Forelimb muscle (tissue), 1 donor: Measurements from ENCODE around the gene DLG5. TPM values are rescaled to one million over a fixed set of nuclear protein-coding genes. Genes with fewer than 3 reads are reported as not detected.

Experiments used
- DNase-seq: peaks from one replicate; pipeline ENCODE4 v3.0.0-alpha.2; 2013; ENCODE audit warnings: low read depth
- polyA plus RNA-seq: library from polyadenylated mRNA; unstranded; fragments of 120-200 nt; gene quantifications from one replicate; pipeline ENCODE4 v1.2.1, GENCODE V29; 2013; ENCODE audit not compliant: insufficient read length

DLG5 gene
- polyA plus RNA-seq, 1 donor = 20.6 TPM

DNA sequence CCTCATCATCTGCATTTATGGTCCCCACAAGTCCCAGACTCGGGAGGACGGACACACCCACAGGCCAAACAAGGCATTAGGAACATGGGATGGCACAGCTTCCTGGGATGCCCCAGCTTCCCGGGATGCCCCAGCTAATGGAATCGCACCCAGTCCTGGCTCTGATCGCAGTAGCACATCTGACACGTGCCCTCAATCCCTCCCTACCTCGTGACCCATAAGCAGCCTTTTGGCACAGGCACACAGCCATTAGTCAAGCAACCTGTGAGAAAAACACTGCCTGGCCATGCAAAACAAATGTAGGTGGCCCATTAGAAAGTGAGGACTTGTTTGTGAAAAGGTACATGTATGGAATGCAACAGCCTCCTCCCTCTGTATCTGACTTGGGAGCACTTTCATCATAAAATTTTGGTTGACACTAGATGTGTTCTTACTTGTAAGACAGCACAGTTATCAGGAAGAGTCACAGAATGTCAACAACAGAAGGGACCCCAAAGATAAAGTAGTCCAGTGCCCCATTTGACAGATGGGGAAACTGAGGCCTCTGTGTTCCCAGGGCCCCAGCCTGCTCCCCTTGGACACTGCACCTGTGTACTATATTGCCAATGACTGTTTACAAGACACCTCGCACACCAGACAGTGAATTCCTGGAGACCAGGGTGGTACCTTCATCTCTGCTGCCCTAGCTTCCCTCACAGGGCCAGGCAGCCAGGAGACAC is 34.4 kb downstream of the DLG5 start:
- DNase-seq = no peak

DNA sequence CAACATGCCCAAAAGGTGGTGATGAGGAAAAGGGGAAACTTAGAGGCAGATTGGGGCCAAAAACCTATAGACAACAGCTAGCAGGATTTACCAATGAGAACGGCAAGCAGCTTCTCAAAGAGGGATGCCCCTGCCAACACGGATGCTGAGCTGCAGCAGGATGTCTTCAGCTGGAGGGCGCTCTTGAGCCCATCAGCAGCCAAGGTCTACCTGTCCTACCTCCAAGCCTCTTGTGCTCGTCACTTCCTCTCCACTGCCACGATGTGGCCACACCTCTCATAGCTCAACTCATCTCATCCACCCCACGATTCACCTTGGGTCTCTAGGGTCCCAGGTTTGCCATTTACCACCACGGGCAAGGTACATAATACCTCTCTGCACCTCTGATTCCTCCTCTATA is 36.5 kb downstream of the DLG5 start:
- DNase-seq = no peak

DNA sequence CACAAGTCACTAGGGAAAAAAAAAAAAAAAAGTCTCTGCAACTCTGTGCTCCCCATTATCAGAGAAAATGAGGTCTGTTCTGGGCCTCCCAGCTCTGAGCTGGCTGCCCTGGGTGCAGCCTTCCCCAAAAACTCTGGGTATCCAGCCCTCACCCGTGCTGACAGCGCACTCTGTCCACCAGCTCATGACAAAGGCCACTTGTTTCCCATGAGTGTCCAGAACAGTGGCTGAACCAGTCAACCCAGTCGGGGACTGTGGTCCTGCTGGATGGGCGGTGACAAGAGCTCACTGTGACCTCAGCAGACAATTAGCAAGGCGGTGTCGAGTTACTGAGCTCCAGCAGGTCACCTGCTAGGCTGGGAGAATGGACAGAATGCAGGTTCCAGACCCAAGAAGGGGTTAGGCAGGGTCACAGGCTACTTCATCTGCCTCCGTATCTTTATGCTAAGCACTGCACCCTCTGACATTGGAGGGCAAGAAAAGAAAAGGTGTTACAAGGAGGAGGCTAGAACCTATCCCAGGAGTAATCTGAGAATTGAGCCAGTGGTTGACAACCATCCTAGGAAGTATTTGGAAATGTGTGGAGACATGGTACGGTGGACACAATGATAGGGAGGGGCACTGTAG is 37.2 kb downstream of the DLG5 start:
- no peak for DNase-seq

DNA sequence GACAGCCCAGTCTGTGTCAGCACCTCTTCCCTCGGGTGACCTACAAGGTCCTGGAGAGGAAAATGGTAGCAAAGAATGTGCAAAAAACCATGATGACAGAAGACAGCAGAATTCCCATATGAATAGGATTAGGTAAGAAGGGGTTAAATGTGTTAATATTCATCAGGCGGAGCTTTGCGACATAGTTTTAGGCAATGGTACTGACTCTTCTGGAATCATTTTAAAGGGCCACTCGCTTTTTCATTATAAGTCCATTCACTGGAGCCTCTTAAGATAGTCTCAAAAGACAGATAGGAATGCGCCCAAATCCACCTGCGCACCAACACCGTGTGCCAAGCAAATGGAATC is 38.2 kb downstream of the DLG5 start:
- no peak for DNase-seq

DNA sequence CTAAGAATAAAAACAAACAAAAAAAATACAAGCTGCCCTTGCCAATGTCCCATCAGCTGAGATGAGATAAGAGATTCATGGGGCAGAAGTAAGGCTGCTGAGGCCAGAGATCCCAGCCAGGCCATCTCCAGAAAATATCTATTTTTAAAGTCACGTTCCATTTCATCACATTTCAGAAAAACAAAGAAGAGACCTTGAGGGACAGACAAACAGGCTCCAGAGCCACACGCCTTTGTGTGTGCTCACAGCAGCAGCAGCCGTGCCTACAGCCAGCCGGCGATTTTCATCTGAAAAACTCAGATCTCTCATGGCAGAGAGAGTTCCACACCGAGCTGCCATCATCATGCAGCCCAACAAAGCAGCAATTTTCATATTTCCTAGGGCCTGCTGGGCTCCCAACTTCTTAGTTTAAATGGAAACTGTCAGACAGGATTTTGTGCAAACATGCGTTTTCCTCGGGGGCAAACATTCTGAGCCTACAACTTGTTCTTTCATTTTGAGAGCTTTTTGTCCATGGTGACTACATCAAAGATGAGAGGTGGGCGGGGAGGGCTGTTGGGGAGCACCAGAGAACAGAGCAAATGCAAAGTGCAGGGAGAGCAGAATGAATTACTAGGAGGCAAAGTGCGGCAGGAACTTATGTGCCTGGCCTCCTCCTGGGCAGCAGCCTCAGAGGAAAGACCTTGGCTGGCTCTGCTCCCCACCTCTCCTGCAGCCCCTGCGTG is 38.8 kb downstream of the DLG5 start:
- no peak for DNase-seq

DNA sequence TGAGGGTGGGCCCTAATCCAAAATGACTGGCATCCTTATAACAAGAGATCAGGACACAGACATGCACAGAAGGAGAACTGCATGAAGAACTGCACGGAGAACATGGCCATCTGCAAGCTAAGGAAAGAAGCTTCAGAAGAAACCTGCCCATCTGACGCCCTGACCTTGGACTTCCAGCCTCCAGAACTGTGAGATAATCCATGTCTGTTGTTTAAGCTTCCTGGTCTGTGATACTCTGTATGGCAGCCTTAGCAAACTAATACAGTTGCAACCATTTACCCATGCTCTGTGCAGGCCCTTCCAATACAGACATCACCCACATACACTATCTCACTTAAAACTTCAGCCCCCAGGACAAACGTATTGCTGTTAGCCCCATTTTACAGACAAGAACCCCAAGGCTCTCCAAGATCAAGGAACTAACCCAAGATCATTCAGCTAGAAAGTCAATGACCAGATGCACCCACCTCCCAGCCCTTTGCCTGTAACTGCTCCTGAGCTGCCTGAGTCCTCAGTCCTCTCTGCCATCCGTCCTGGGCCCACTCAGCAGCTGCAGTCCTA is 39.7 kb downstream of the DLG5 start:
- DNase-seq = no peak

DNA sequence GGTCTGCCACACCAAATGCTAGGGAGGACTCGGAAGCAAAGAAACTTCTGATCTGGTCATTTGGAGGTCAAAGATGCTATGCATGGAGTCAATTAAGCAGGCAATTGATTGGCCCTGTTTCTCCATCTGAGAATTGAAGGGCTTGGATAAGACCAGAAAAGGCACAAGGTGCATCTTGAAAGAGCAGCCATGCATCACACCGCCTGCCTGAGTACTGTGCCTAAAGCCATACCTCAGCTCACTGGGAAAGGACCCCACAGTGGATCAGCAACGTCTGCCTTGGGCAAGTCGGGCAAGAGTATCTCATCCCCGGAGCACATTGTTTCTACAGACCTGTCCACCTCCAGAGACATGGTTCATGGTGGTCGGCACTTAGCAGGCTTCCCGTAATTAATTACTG is 42.4 kb downstream of the DLG5 start:
- DNase-seq = no peak

DNA sequence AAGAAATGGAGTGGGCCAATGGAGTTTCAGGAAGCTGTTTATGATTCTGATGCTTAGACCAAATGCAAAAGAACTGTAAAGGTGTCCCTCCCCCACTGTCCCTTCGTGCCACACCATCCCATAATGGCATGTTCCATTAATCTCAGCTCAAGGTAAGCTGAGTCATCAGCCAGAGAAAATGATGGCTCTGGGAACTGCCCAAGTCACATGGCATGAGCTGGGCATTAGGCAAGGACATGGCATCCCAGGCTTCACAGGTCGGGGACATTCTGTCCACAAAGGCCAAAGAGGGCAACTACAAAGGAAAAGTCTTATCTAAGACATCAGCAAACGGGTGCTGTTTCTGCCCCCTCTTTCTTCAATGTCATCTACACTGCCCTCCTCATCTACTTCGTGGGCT is 44.9 kb downstream of the DLG5 start:
- no peak for DNase-seq

DNA sequence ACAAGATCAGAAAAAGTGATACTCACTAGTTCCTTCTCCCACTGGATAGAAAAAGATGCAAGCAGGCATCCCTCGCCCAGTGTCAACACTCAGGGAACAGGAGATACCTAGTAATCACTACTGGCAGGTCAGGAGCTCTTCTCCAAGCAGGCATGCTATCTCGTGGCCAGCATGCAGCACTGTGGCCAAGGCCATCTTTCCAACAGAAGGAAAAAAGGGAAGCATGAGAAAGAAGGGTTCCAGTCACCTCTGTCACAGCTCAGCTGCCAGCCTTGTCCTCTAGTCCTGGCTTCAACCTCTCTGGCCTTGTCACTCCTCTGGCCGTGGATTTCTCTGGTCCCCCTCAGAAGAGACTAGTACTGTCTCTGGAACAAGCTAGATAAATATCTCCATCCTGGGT is 45.3 kb downstream of the DLG5 start:
- no peak for DNase-seq

DNA sequence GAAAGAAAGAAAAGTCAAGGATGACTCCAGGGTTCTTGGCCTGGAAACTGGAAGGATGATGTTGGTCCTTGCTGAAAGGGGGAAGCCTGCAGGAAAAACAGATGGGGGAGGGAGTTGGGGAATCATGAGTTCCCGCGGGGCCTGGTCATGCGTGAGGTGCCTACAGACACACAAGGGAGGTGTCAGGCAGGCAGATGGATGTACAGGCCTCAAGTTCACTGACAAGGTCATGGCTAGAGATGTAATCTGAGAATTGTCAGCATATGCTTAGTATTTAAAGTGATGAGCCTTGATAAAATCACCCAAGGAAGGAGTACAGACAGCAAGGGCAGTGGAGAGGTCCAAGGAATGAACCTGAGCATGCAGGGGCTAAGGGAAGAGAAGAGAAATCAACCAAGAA is 46.8 kb downstream of the DLG5 start:
- DNase-seq = no peak

DNA sequence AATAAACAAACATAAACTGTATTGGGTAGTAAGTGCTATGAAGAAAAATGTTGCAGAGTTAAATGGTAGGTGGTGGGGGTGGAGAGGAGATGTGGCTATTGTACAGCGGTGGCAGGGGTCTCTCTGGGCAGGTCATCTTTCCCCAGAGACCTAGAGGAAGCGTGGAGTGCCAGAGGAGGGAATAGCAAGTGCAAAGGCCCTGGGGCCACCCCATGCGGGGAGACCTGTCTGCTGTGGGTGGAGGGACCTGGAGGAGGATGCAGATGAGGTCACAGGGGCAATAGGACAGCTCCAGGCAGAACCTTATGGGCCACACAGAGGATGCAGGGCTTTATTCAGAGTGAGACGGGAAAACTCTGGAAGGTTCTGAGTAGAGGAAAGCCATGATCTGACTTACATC is 47.5 kb downstream of the DLG5 start:
- no peak for DNase-seq

DNA sequence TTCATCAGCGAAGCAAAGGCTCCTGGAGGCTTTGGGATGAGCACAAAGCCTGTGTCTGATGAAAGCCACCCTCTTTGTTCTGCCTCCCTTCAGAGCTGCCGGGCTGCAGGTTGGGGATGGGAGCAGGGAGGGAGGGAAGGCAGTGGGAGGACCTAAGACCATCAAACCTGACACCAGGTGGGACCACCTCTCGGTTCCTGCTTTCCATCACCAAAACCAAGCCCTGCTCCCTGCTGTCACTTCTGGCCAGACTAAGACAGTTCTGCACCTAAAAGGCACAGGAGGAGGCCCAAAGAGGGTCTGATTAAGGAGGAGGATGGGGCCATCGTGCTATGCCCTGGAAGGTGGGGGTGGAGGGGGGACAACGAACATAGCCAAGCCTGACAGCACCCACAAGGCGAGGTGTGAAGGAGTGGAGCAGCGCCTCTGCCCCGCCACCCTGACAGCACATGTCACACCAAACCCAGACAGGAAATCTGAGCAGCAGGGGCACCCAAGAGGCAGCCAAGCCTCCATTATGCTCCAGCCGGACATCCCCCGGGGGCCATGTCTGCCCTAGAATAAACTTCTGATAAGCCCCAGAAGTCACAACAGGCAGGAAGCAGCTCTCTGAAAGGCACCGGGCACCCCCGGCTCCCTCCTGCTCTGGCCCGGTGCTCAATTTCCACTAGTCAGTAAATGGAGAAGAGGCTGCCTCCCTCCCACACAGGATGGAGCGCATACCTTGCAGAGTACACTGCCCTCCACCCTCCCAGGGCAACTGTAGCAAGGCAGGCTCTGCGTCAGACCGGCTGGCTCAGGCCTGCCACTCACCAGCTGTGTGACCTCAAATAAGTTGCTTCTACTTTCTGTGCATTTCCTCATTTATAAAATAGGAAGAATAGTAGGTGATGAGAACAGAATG is 48.9 kb downstream of the DLG5 start:
- no peak for DNase-seq

DNA sequence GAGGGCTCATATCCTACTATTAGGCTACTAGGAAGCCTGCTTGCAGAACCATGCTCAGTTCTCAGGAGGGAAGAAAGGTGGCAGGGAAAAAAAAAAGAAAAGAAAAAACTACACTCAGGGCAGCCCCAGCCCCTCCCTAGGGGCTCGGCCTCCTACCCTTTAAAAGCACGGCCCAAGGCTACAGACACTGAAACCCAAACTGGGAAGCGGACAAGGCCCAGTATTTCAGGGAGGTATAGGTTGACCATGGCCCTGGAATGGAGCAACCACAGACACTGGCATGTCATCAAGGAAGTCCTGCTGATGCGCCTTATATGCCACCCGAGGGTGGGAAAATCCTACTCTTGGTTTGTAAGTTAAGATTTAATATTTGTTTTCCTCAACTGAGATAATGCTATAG is 50.8 kb downstream of the DLG5 start:
- no peak for DNase-seq

DNA sequence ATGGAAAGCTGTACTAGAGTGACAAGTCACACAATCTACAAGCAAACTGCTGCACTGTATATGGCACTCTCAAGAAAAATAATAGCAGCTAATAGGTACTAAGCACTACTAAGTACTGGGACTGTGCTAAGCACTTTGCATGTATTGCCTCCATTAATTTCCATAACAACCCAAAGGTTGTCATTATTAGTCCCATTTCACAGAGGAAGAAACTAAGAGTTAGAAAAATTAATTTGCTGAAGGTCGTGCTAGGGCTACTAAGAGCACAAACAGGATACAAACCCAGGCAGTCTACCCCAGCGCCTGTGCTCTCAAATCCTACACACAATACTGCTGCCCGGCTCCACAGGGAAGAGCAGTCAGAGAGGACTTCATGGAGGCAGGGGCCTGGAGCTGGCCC is 51.7 kb downstream of the DLG5 start:
- no peak for DNase-seq

DNA sequence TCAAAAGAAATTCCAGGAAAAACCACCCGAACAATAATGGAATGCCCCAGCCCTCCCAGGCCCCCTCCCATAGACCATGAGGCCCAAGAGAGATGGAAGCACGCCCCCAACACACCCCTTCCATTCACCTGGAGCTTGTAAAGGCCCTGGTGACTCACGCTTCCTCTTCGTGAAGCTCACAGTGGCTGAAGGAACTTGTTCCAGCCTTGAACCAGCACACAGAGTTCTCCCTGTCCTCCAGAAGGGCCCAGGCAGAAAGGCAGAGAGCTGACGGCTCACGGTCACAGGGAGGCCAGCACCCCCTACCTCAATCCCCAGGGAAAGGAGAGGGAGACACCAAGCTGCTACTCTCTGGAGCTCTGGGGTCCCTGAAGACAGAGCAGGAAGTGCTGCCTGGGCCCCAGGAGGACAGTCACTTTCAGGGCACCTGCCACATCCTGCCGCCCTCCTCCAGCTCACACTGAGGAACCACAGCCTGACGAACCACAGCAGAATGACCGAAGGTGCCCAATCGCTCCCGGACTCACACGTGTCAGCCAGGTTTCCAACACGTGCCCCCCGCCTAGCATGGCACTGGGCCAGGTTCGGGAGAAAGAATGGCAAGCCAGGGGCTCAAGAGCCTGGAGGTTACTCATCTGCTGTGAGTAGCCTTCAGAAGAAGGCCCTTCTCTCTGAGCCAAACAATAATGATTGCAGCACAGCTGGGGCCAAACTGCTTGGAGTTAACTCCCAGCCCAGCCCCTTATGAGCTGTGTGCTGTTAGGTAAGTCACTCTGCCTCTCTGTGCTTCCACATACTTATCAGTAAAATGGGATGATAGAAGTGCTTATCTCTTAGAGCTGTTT is 52.8 kb downstream of the DLG5 start:
- DNase-seq = no peak

DNA sequence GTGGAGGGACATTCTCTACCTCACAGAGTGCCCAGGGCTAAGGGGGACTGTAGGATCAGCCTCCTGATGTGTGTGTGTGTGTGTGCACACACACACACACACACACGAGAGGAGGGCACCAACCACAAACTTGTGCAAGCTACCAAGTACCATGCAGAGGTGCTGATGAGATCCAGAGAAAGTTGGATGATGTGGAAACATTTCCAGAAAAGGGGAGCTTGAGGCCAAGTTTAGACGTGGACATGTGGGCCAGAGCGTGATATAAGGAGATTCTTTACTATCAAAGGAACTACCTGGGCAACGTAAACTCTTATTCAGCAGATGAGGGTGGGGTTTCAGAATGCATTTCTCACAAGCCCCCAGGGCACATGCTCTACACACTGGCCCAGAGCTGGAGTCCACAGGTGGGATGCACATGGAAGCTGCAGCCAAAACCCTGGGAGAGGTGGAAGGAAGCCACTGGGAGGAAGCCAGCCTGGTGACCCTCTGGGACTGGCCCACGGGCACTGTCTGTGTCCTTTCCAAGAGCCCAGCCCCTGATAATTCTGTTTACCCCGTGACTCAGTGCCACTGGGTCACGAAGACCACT is 53.5 kb downstream of the DLG5 start:
- DNase-seq = no peak

DNA sequence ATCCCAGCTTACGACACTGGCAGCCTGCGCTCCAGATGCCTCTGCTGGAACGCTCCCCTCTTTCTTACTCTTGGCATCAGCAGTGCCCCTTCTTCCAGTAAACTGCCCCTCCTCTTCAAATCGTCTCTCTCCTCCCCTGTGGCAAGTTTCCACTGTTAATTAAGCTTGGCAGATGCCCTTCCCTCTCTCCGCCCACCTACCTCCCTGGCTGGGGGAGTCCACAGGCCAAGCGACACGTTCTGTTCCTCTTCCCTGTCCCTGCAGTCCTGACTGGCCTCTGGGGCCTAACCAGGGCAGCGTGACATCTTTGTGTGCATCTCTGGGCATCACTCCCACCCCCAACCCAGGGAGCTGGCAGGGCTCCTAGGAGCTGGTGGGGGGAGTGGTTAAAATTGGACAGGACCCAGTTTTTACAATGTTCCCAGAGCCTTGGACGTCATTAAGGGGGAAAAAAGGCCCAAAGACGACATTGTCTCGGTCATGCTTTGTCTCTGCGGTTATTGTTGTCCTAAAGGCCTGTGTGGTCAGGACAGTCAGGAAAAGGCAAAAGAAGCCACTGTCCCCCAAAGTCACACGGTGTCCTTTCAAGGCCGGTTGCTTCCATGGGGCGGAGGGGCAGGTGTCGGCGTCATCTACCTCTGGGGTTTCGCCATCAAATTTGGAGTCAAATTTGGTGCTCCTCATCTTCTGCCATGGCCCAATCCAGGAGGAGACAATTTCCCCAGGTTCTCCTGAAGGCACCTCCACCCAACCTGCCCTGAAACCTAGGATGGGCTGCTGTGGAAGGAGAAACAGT is 54.2 kb downstream of the DLG5 start:
- no peak for DNase-seq

DNA sequence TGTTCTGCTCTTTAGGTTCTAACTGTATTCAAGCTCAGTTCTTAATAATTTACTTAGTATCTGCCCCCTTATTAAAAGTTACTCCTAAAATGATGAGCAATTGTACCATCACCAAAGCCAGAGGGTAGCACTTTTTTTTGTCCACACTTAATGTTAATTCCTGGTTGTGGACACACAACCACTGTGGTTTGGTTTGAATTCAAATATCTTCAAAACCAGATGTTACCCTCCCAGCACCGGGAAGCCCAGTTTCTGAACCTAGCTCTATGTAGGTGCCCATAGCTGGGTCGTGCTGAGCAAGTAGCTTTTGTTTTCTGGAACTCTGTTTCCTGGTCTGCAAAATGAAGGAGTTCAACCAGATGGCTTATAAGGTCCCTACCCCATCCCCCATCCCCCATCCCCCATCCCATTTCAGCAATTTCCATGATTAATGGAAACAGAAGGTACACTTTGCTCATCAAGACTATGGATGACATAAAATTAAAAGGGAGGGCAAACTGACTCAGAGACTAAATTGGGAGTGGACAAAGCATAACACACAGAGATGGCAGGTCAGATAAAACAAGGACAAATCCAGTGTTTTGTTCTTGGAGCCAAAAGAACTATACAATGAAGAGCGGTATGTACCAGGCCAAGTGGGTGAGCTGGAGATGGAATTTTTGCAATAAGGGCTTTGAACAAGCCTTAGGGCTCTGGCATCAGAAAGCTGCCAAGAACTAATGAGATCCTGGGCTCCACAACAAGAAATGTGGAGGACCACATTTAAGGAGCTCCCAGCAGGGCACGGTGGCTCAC is 56.7 kb downstream of the DLG5 start:
- no peak for DNase-seq

DNA sequence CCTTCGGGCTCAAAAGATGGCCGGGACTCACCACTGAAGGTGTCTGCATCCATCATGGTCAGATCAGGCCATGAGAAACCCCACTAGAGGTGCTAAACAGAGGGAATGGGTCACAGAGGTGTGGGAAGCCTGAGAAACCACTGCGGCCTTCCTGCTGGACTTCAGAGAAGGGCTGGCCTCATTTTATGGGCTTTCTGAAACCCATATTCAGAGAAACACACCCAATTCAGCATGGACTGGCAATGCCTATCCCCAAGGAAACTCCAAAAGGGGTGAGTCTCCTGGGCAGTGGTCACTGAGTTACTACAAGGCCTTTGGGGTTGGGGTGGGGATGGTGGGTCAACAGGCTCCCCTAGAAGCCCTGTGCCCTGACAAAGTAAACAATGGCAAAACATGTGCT is 58.0 kb downstream of the DLG5 start:
- DNase-seq = no peak
